HG02763 (cell line): ENCODE results near the gene RAD52.
A peak's percentile ranks its signal among the peaks of the same experiment; 100 is the strongest.

Experiments
- ATAC-seq: cut with Tn5 transposase; IDR thresholded peaks from one replicate; pipeline ENCODE4 v1.9.1; 2021; ENCODE audit warnings: mild to moderate bottlenecking, moderate library complexity; ENCODE audit not compliant: unreplicated experiment

Gene RAD52

DNA sequence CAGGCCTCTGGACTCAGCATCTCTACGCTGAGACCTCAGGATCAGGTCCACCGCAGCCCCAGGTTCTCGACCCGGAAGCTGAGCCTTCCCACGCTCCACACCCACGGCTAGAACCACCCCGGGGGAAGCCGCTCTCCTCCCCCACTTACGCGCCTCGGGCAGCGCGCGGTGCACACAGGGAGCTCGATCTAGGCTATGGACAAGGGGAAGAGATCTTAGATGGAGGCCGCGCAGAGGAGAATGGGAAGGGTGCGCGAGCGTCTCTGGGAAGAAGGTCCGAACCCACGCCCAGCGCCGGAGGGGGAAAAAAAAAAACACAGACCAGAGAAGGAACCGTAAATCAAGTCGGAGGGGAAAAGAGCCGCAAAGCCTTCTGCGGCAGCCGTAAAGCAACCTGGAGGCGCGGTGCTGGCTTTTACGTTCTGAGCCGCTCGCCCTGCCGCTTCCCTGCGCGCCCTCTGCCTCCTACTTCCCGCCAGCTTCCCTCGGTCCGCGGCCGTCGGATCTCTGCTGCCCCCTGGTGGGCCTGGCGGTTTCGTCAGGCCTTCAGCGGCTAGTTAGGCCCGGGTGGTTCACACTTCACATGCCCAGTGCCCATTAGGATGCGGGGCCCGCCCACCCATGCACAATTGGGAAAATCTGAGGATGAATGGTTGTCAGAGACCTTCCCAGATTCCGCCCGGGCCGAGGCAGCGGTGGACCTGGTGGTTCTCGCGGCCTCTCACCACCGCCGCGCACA, at the start of gene RAD52:
RAD52 (minus strand) TSS at position 242 of the 739 bp plus-strand sequence. CDS start 16,636 bp downstream, outside the sequence.
- ATAC-seq, result peak; percentile 87

DNA sequence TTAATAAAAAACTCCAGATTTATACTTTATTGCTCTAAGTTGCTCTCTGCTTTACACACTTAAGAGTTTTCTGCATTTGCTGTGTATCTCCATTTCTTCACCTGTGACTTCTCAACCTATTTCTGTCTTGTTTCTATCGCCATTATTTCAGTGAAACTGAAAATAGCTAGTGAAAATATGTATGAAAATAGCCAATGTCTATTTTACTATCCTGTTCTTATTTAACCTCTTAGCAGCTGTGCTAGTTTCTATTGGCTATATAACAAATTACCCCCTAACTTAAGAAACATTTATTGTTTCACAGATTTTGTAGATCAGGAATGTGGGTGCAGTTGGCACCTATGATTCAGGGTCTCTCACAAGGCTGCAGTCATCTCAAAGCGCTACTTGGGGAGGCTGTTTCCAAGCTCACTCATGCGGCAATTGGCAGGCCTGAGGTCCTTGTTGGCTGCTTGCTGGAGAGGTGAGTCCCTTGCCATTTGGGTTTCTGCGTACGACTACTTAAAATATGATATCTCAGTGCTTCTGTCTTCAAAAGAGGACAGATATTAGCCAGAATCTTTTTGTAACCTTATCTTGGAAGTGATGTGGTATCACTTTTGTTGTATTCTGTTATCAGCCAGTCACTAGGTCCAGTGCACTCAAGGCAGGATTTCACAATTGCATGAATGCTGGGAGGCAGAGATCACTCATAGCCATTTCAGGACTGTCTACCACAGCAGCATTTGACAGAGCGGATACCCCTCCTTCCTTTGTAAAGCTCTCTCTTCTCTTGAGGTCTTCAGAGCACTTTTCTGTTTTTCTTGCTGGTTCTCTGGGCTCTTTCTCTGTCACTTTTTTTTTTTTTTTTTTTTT, 48.8 kb upstream of the RAD52 start:
- peak; percentile 72 for ATAC-seq

DNA sequence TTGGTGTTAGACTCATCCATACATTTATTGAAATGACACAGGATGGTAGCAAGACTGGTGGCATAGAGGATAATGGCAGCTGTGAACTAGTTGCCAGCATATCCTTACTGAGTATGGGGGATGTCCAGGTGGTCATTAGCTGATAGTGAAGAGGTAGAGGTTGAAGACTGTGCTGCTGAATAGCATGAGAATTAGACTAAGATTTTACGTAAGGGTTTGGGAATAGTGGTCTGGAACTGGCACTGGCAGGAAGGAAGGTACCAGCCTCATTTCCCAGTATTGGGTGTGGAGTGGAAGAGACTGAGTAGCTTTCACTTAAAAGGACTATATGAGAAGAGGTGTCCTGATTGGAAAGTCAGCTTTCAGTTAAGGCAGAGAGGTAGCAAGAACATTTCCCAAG, 48.0 kb upstream of the RAD52 start:
- no peak for ATAC-seq

DNA sequence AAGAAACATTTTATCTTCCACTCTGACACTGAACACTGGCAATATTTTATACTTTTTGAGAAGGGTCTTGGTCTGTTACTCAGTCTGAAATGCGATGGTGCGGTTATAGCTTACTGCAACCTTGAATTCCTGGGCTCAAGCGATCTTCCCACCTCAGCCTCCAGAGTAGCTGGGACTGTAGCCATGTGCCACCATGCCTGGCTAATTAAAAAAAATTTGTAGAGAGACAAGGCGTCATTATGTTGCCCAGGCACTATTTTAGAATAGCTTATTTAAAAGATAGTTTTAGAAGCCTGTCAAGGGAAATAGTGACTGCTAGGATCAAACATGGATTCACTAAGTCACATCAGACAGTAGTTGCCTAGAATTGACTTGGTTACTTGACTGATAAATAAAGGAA, 47.4 kb upstream of the RAD52 start:
- ATAC-seq, result no peak

DNA sequence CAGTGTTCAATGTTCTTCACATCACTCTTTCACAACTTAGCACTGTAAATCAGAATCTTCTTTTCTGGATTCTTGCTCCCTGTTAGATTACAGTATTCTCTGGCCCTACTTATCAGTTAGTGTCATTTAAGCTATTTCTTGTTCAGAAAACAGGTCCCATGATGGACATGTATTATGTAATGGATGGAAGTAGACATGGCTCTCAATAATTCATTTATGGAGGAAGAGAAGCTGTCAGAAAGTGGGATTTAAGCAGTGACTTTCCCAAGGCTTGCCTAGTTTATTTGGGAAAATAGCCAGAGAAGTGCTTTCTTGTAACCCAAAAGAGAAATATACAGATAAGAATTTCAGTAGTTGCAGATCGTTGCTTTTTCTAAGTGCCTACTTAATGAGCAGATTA, 43.2 kb upstream of the RAD52 start:
- ATAC-seq, result no peak

DNA sequence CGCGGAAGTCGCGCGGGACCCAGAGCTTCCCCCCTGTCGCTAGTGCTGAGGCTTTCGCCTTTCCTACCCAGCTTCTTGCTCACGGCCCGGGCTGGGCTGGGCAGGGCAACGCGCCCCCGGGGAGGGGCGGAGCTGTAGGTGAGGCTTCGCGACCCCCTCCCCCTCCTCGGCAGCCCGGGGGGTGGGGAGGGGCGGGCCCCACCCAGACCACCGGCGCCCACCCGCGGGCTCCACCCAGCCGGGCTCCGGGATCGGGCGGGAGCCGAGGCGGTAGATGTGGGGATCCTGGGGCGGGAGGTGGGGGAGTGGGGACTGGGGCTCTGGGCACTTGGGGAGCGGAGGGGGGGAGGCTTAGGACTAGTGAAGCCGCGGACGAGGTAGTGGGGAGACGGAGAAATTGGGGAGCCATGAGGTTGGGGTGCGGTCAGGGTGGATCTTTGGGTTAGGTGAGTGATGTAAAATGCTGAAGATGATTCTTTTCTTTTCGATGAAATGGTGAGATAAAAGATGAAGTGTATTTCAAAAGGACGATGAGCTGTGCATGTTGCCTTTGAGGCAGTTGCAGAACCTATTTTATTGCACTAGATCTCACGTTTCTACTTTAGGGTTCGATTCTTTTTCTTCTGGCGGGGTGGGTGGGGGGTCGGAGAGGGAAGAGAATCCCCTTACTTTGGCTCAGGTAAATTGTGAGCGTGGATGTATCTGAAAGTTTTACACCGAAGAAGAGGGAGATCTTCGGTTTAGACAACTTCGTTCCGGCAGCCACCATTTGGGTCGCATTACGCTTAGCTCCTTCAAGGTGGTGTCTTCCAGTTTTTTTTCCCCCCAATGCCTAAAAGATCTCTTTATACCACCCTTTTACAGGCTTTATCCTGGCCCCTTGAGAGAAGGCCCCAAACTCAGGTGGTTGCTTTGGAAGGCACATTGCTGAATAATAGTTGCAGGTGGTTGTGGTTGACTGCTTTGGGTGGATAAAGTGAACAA, 42.1 kb upstream of the RAD52 start:
- peak; percentile 40 for ATAC-seq

DNA sequence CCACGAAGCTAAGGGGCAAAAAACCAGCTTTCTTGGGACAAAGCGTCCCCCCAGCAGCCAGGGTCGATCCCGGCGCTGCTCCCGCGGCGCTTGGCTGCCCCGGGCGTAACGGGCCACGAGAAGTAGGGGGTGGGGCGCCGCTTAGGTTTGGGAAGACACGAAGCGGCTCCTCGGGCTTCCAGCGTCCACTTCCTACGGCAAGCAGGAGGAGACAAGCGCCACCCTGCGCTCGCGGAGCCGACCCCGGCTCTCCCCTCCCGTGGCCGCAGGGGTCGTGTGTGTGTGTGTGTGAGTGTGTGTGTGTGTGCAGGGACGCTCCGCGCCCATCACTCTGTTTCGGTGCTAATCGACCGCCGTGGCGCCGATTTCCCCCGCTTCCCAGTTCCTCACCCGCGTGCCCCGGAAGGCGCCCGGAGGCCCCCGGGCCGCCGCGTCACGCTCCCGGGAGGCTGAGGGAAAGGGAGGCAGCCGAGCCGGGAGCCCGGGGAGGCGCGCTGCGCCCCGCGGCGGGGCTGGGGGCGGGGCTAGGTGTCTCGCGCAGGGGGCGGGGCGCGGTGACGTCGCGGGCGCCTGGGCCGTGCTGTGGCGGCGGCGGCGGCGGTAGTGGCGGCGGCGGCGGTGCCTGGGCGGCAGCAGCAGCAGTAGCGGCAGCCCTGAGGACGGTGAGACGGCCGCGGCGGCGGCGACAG, 41.3 kb upstream of the RAD52 start, which contains the start of gene ERC1:
ERC1 (plus strand) TSS at position 563 of the 689 bp plus-strand sequence. CDS start 36,681 bp downstream, outside the sequence.
- ATAC-seq, result peak; percentile 92

DNA sequence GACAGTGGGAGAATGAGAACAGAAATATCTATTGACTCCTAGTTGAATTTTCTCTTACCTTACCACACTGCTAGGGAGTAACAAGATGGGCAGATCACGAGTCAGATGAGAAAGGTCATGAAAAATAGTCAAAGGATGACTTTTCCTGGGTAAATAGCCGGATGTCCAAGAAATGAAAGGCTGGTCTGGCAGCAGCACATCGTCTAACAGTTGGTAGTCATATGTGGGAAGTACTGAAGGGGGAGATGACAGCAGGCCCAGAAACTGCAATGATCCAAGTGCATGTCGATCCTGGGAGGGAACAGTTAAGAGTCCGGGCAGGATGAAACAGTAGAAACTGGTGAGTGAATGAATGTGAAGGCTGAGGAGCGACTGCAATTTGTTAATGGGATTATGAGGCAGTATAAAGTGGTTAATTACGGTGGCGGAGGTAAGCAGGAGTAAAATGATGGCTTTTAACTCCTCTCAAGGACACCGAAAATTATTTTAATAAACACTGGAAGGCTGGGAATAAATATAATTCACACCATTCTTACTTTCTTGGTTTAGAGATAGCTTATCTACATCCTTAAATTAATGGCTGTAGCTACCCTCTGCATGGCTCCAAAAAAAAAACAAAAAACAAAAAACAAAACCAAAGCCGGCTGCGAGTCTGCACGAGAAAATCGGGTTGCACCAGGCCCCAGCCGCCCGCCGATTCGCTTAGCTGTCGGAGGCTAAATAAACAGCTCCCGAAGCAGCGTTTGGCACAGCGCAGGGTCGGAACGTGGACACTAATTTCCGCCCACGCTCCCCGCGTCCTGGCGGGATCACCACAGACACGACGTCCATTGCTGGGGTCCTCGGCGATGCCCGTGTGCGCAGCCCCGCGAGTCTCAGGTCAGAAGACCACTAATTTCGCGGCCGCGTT, 40.5 kb upstream of the RAD52 start:
- peak; percentile 8 for ATAC-seq

DNA sequence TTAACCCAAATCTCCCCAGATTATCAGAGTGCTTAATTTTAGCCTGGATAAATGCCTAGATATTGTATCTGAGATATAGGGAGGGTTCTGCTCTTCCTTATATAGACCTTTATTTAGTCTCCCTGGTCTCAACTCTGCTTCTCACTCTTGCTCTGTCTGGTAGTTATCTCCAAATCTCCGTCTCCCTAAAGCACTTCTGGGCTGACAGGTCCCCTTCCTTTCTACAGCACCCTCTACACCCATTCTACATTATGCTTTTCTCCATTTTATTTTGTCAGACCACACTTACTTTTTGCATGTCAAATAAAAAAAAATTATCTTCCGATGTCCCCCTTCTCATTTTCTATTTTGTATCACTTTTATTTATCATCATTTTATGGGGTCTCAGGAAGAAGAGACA, 39.6 kb upstream of the RAD52 start:
- no peak for ATAC-seq

DNA sequence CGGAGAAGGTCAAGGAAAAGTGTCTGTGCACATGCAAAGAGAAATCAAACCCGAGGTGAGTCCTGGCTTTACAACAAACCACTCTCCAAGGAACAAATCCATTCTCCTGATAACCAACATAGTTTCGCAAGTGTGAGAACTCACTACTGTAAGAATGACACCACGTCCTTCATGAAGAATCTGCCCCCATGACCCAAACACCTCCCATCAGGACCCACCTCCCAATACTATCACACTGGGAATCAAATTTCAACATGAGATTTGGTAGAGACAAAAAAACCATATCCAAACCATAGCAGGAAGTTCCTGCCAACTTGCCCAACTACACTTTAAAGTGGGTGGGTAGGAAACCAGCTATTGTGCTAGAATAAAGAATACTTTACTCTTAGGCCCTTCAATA, 39.2 kb upstream of the RAD52 start:
- no peak for ATAC-seq

DNA sequence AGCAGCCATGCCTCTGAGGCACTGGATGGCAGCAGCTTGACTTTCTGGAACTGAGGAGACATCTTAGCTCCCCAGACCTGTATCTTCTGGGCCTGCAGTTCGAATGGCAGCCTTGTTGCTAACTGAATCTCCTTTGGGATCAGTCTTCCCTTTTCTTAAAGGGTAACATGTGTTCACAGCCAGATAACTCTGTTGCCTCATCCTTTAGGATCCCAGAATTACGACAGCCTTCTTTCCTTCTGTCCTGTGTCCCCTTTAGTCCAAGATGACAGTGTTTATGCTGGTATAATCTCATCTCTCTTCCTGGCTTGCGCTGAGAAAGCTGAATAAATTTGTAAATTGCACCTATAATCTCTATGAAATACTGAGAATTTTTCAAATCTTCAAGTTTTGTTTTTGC, 32.5 kb upstream of the RAD52 start:
- ATAC-seq, result no peak

DNA sequence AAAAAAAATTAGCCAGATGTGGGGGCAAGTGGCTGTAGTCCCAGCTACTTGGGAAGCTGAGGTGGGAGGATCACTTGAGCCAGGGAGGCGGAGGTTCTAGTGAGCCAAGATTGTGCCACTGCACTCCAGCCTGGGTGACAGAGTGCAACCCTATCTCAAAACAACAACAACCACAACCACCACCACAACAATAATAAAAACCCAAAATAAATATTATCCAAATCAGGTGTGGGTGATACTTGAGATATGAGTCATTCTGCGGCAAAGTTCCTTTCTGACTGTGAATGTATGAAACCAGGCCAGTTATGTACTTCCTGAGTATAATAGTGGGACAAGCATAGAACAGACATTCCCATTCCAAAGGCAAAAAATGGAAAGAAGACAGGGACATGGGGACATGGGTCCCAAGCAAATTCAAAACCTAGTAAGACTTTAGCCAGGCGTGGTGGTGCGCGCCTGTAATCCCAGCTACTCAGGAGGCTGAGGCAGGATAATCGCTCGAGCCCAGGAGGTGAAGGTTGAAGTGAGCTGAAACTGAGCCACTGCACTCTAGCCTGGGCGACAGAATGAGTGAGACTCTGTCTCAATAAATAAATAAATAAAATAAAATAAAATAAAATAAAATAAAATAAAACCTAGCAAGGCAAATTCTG, 31.8 kb upstream of the RAD52 start:
- no peak for ATAC-seq

DNA sequence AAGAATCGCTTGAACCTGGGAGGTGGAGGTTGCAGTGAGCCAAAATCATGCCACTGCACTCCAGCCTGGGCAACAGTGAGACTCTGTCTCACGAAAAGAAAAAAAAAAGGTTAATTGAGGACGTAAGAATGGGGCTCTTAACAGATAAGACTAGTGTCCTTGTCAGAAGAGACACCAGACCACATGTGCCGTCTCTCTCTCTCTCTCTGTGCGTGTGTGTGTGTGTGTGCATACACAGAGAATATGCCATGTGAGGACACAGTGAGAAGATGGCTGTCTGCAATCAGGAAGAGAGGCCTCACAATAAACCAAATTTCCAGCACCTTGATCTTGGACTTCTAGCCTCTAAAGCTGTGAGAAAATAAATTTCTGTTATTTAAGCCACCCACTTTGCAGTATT, 29.9 kb upstream of the RAD52 start:
- ATAC-seq, result no peak

DNA sequence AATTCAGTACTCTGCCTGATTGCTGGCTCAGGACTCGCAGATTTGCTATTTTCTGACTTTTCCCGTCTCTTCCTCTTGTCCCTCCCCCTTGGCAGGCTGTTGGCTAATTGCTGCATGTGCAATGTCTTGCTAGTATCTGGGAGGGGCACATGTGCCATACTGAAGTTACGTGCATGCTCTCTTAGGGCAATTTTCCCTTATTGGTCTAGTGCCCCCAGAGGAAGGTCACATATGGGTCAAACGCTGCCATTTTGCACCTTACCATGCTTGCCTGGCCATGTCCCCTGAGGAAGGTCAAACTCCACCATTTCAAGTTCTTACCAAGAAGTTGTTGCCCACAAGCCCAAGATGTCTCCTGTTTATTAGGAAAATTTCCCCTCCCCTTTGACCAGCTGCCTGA, 27.7 kb upstream of the RAD52 start:
- no peak for ATAC-seq

DNA sequence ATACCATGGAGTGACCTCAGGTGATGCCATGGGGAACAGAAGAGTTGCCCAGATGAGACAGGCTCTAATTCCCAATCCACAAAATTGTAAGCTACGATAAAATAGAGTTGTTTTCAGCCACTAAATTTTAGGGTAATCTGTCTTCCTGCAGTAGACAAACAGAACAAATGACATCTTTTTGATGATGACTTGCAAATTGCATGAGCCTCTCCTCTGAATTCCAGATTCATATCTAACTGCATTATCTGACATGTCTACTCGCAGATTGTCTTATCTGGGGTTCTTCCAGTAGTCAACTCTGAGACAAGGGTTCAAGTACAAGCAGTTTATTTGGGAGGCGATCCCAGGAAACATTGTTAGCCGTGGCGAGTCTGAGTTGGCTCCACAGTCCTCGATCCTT, 27.1 kb upstream of the RAD52 start:
- ATAC-seq, result no peak

DNA sequence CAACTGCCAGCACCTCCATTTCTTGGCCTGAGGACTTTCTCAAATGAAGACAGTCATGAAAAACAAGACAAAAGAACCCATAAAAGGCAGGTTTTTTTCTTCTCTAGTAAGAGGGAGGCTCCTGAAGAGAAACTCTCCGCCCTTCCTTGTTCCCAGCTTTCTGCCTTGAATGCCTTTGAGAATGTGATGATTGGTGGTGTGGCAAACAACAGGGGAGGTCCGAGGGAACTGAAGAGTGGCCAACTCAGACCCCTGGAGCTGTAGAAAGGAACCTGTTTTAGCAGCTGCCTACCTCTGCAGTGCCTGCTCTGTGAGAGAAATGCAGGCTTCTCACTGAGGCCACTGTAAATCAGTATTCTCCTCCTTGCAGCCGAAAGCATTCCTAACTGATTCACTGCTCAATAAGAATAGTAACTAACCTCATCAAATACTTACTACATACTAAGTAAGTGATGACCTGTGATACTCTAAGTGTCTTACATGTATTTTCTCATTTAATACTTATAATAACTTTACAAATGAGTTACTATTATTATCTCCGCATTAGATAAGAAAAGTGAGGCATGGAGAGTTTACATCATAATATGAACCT, 24.9 kb upstream of the RAD52 start:
- ATAC-seq, result no peak

DNA sequence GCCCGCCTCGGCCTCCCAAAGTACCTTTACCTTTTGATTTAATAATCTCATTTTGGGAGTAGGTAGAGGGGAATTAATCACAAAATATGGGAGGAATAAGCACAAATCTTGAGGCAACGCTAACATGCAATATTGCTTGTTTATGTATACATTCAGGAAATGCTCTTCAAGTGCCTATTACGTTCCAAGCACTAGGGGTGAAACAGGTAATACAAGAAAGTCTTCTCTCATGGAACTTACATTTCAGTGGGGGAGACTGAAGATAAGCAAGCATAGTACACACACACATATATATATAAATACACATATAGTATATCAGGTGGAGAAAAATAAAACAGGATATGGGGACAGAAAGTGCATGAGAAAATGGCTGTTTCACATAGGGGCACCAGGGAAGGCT, 22.5 kb upstream of the RAD52 start:
- ATAC-seq, result no peak

DNA sequence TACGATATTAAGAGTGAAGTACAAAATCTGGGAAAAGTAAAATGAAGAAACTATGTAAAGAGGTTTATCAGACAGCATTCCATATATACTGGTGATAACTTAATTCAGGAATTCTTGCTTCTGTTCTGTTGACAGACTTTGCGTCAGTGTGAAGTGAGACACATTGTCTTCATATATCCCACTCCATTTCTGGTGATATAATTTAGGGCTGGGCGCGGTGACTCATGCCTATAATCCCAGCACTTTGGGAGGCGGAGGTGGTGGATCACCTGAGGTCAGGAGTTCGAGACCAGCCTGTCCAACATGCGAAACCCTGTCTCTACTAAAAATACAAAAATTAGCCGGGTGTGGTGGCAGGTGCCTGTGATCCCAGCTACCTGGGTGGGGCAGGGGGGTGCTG, 20.3 kb upstream of the RAD52 start:
- ATAC-seq, result no peak
